ENCODE data around the gene ENC1.

The ENC1 gene

GRCh38 chr5:74670396-74671038, 30.0 kb upstream of the ENC1 start:
- no peaks in the 10 kb centered on the region for H3K9me3 ChIP-seq (ENCODE audit: control insufficient read depth, low read length)
- no peak overlapping the region for H3K4me3 ChIP-seq (ENCODE audit: low read length)
- H3K36me3 ChIP-seq (ENCODE audit: control insufficient read depth, insufficient read depth, low read length): no peaks in the 10 kb centered on the region
- no peaks in the 10 kb centered on the region for H3K4me1 ChIP-seq (ENCODE audit: control insufficient read depth, insufficient read depth, low read length)
- no peaks in the 10 kb centered on the region for H3K27me3 ChIP-seq (ENCODE audit: control insufficient read depth, insufficient read depth, low read length)
- no peak overlapping the region for H3K9ac ChIP-seq (ENCODE audit: low read length)

GRCh38 chr5:74669821-74670220, 29.3 kb upstream of the ENC1 start:
- H3K27me3 ChIP-seq (ENCODE audit: control insufficient read depth, insufficient read depth, low read length): no peaks in the 10 kb centered on the region
- H3K4me3 ChIP-seq (ENCODE audit: low read length): no peak overlapping the region
- no peaks in the 10 kb centered on the region for H3K9me3 ChIP-seq (ENCODE audit: control insufficient read depth, low read length)
- H3K4me1 ChIP-seq (ENCODE audit: control insufficient read depth, insufficient read depth, low read length): no peaks in the 10 kb centered on the region
- no peak overlapping the region for H3K9ac ChIP-seq (ENCODE audit: low read length)
- no peaks in the 10 kb centered on the region for H3K36me3 ChIP-seq (ENCODE audit: control insufficient read depth, insufficient read depth, low read length)

GRCh38 chr5:74667396-74667795, 26.9 kb upstream of the ENC1 start:
- Histone ChIP-seq H3K36me3 (ENCODE audit: control insufficient read depth, insufficient read depth, low read length) (no peaks in the 10 kb centered on the region), H3K9ac (ENCODE audit: low read length) (no peak overlapping the region), H3K27me3 (ENCODE audit: control insufficient read depth, insufficient read depth, low read length) (no peaks in the 10 kb centered on the region), H3K4me1 (ENCODE audit: control insufficient read depth, insufficient read depth, low read length) (no peaks in the 10 kb centered on the region), H3K9me3 (ENCODE audit: control insufficient read depth, low read length) (no peaks in the 10 kb centered on the region), H3K4me3 (ENCODE audit: low read length) (no peak overlapping the region)

GRCh38 chr5:74665816-74666215, 25.3 kb upstream of the ENC1 start:
- no peak overlapping the region for H3K9ac ChIP-seq (ENCODE audit: low read length)
- H3K27me3 ChIP-seq (ENCODE audit: control insufficient read depth, insufficient read depth, low read length): no peaks in the 10 kb centered on the region
- H3K4me3 ChIP-seq (ENCODE audit: low read length): no peak overlapping the region
- no peaks in the 10 kb centered on the region for H3K9me3 ChIP-seq (ENCODE audit: control insufficient read depth, low read length)
- H3K4me1 ChIP-seq (ENCODE audit: control insufficient read depth, insufficient read depth, low read length): peaks cover 5% of the 10 kb centered on the region
- no peaks in the 10 kb centered on the region for H3K36me3 ChIP-seq (ENCODE audit: control insufficient read depth, insufficient read depth, low read length)

- H3K36me3 ChIP-seq (ENCODE audit: control insufficient read depth, insufficient read depth, low read length): no peaks in the 10 kb centered on the region
Measured at GRCh38 chr5:74665273-74665672, 24.7 kb upstream of the ENC1 start.

GRCh38 chr5:74664551-74664950, 24.0 kb upstream of the ENC1 start:
- Histone ChIP-seq H3K4me3 (ENCODE audit: low read length) (no peak overlapping the region), H3K9me3 (ENCODE audit: control insufficient read depth, low read length) (no peaks in the 10 kb centered on the region), H3K4me1 (ENCODE audit: control insufficient read depth, insufficient read depth, low read length) (peaks cover 5% of the 10 kb centered on the region), H3K9ac (ENCODE audit: low read length) (no peak overlapping the region), H3K27me3 (ENCODE audit: control insufficient read depth, insufficient read depth, low read length) (no peaks in the 10 kb centered on the region), H3K36me3 (ENCODE audit: control insufficient read depth, insufficient read depth, low read length) (no peaks in the 10 kb centered on the region)

More at GRCh38 chr5:74665273-74665672, 24.7 kb upstream of the ENC1 start:
- Histone ChIP-seq H3K9me3 (ENCODE audit: control insufficient read depth, low read length) (no peaks in the 10 kb centered on the region), H3K4me1 (ENCODE audit: control insufficient read depth, insufficient read depth, low read length) (peaks cover 5% of the 10 kb centered on the region), H3K4me3 (ENCODE audit: low read length) (no peak overlapping the region), H3K9ac (ENCODE audit: low read length) (no peak overlapping the region), H3K27me3 (ENCODE audit: control insufficient read depth, insufficient read depth, low read length) (no peaks in the 10 kb centered on the region)

- no peak overlapping the region for H3K4me3 ChIP-seq (ENCODE audit: low read length)
- no peaks in the 10 kb centered on the region for H3K9me3 ChIP-seq (ENCODE audit: control insufficient read depth, low read length)
- no peak overlapping the region for H3K9ac ChIP-seq (ENCODE audit: low read length)
- H3K4me1 ChIP-seq (ENCODE audit: control insufficient read depth, insufficient read depth, low read length): peaks cover 5% of the 10 kb centered on the region
- no peaks in the 10 kb centered on the region for H3K36me3 ChIP-seq (ENCODE audit: control insufficient read depth, insufficient read depth, low read length)
- H3K27me3 ChIP-seq (ENCODE audit: control insufficient read depth, insufficient read depth, low read length): no peaks in the 10 kb centered on the region
Measured at GRCh38 chr5:74660873-74661272, 20.3 kb upstream of the ENC1 start.

GRCh38 chr5:74660140-74660539, 19.6 kb upstream of the ENC1 start:
- no peak overlapping the region for H3K9ac ChIP-seq (ENCODE audit: low read length)

GRCh38 chr5:74659172-74659571, 18.6 kb upstream of the ENC1 start:
- Histone ChIP-seq H3K9ac (ENCODE audit: low read length) (no peak overlapping the region), H3K4me3 (ENCODE audit: low read length) (no peak overlapping the region), H3K9me3 (ENCODE audit: control insufficient read depth, low read length) (no peaks in the 10 kb centered on the region), H3K27me3 (ENCODE audit: control insufficient read depth, insufficient read depth, low read length) (no peaks in the 10 kb centered on the region), H3K4me1 (ENCODE audit: control insufficient read depth, insufficient read depth, low read length) (peaks cover 5% of the 10 kb centered on the region), H3K36me3 (ENCODE audit: control insufficient read depth, insufficient read depth, low read length) (no peaks in the 10 kb centered on the region)

More at GRCh38 chr5:74660140-74660539, 19.6 kb upstream of the ENC1 start:
- no peak overlapping the region for H3K4me3 ChIP-seq (ENCODE audit: low read length)
- peaks cover 5% of the 10 kb centered on the region for H3K4me1 ChIP-seq (ENCODE audit: control insufficient read depth, insufficient read depth, low read length)
- H3K36me3 ChIP-seq (ENCODE audit: control insufficient read depth, insufficient read depth, low read length): no peaks in the 10 kb centered on the region
- H3K9me3 ChIP-seq (ENCODE audit: control insufficient read depth, low read length): no peaks in the 10 kb centered on the region
- no peaks in the 10 kb centered on the region for H3K27me3 ChIP-seq (ENCODE audit: control insufficient read depth, insufficient read depth, low read length)

GRCh38 chr5:74657165-74657564, 16.6 kb upstream of the ENC1 start:
- H3K4me1 ChIP-seq (ENCODE audit: control insufficient read depth, insufficient read depth, low read length): peaks cover 10% of the 10 kb centered on the region
- H3K4me3 ChIP-seq (ENCODE audit: low read length): no peak overlapping the region
- H3K9me3 ChIP-seq (ENCODE audit: control insufficient read depth, low read length): no peaks in the 10 kb centered on the region
- no peaks in the 10 kb centered on the region for H3K27me3 ChIP-seq (ENCODE audit: control insufficient read depth, insufficient read depth, low read length)
- H3K36me3 ChIP-seq (ENCODE audit: control insufficient read depth, insufficient read depth, low read length): no peaks in the 10 kb centered on the region
- no peak overlapping the region for H3K9ac ChIP-seq (ENCODE audit: low read length)

- H3K27me3 ChIP-seq (ENCODE audit: control insufficient read depth, insufficient read depth, low read length): no peaks in the 10 kb centered on the region
- no peak overlapping the region for H3K9ac ChIP-seq (ENCODE audit: low read length)
- no peak overlapping the region for H3K4me3 ChIP-seq (ENCODE audit: low read length)
- H3K9me3 ChIP-seq (ENCODE audit: control insufficient read depth, low read length): no peaks in the 10 kb centered on the region
- no peaks in the 10 kb centered on the region for H3K36me3 ChIP-seq (ENCODE audit: control insufficient read depth, insufficient read depth, low read length)
- H3K4me1 ChIP-seq (ENCODE audit: control insufficient read depth, insufficient read depth, low read length): peaks cover 5% of the 10 kb centered on the region
Measured at GRCh38 chr5:74655716-74656115, 15.2 kb upstream of the ENC1 start.

- Histone ChIP-seq H3K4me3 (ENCODE audit: low read length) (no peak overlapping the region), H3K36me3 (ENCODE audit: control insufficient read depth, insufficient read depth, low read length) (no peaks in the 10 kb centered on the region), H3K9ac (ENCODE audit: low read length) (no peak overlapping the region), H3K27me3 (ENCODE audit: control insufficient read depth, insufficient read depth, low read length) (no peaks in the 10 kb centered on the region), H3K4me1 (ENCODE audit: control insufficient read depth, insufficient read depth, low read length) (peaks cover 10% of the 10 kb centered on the region), H3K9me3 (ENCODE audit: control insufficient read depth, low read length) (no peaks in the 10 kb centered on the region)
Measured at GRCh38 chr5:74655206-74655605, 14.7 kb upstream of the ENC1 start.

GRCh38 chr5:74653991-74654390, 13.5 kb upstream of the ENC1 start:
- Histone ChIP-seq H3K9ac (ENCODE audit: low read length) (no peak overlapping the region), H3K9me3 (ENCODE audit: control insufficient read depth, low read length) (no peaks in the 10 kb centered on the region), H3K4me3 (ENCODE audit: low read length) (no peak overlapping the region), H3K4me1 (ENCODE audit: control insufficient read depth, insufficient read depth, low read length) (peaks cover 19% of the 10 kb centered on the region), H3K36me3 (ENCODE audit: control insufficient read depth, insufficient read depth, low read length) (no peaks in the 10 kb centered on the region), H3K27me3 (ENCODE audit: control insufficient read depth, insufficient read depth, low read length) (no peaks in the 10 kb centered on the region)
